AG09309 (cell line): Measurements from ENCODE around the gene OAS2.

Experiments
- DNase-seq: peaks from one replicate; pipeline ENCODE4 v3.0.0-alpha.2; 2010; ENCODE audit warnings: low read depth
- H3K4me3 ChIP-seq: 2 replicates; pipeline ENCODE4 v1.5.1; 2011; ENCODE audit warnings: mild to moderate bottlenecking, low read depth, low read length, moderate library complexity; ENCODE audit not compliant: control insufficient read depth
- TF ChIP-seq, protein P1 (sequence below): IDR thresholded peaks from 2 replicates; pipeline ENCODE4 v1.5.1; 2011; ENCODE audit warnings: mild to moderate bottlenecking, low read depth, low read length, inconsistent platforms; ENCODE audit not compliant: insufficient read depth, control insufficient read depth; ENCODE audit errors: missing control alignments

OAS2 gene

DNA sequence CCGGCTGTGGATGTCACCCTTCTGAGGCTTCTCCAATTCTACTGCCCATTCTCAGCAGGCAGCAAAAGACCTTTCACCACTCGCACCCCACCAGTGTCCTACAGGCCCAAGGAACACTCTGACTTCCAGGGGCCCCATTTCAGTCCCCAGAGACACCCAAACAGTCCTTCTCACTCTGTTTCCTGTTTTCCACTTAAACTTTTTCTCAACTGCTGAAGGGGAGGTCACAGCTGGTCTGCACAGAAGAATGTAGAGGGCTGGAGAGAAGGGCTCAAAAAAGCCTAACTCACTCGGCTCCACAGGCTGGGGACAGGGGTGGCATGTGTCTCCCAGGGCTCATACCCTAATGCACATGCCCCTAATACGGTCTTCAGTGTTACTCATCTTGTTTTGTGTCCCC, 74.0 kb downstream of the OAS2 start:
- TF ChIP-seq, protein P1, sequence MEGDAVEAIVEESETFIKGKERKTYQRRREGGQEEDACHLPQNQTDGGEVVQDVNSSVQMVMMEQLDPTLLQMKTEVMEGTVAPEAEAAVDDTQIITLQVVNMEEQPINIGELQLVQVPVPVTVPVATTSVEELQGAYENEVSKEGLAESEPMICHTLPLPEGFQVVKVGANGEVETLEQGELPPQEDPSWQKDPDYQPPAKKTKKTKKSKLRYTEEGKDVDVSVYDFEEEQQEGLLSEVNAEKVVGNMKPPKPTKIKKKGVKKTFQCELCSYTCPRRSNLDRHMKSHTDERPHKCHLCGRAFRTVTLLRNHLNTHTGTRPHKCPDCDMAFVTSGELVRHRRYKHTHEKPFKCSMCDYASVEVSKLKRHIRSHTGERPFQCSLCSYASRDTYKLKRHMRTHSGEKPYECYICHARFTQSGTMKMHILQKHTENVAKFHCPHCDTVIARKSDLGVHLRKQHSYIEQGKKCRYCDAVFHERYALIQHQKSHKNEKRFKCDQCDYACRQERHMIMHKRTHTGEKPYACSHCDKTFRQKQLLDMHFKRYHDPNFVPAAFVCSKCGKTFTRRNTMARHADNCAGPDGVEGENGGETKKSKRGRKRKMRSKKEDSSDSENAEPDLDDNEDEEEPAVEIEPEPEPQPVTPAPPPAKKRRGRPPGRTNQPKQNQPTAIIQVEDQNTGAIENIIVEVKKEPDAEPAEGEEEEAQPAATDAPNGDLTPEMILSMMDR: no peak
- no peak for DNase-seq
- no peak overlapping the region for H3K4me3 ChIP-seq

DNA sequence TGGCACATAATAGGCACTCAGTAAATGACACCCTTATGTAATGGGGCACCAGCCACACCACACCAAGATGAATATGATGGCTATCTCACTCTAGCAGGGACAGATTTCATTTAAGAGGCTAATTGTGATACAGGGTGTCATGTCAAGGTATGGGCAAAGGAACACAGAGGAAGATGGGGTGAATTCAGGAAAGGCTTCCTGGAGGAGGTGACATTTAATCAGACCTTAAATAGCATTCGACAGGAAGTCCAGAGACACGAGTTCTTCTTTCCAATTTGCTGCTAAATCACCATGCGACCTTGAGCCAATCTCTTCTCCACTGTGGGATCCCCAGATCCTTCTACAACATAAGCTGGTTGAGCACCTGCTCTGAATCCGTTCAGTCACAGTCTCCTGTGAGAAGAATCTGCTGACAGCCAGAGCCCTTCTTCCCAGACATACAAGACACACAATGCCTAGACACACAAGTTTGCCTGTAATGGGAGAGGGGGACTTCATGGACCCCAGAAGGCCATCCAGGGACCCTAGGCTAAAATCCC, 76.7 kb downstream of the OAS2 start:
- no peak overlapping the region for H3K4me3 ChIP-seq
- DNase-seq: no peak
- TF ChIP-seq, protein P1: no peak

DNA sequence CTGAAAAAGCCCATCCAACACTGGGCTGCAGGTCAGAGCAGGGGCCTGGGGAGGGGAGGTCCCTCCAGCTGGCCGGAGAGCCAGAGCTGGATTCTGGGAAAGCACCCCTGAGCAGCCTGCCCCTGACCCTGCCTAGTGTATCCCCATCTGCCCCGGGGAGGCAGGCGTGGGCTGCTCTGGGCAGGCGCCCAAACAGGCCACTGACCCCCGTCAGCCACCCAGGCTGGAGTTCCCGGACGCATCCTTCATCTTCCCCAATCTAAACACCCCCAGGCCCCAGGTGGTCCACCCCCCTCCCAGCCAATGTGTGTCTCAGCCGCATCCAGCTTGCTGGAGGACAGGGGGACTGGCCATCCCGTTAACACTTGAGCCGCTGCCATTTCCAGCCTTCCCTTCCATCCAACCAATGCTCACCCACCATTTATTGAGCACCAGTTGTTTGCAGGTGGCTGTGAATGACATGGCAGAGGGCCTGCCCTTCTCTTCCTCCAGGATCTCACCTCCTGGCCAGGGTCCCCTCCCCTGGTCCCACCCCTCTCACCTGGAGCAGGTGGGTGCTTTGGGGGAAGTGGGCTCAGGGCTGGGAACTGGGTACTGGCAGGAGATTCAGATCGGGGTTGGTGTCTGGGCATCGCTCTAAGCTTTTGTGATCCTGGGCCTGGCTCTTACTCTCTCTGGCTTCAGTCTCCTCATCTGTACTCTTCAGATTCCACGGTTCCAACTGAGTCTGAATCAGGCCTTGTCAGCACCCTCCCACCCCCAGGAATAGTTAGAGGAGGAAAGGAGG, 77.5 kb downstream of the OAS2 start:
- H3K4me3 ChIP-seq: no peak overlapping the region
- TF ChIP-seq, protein P1: no peak
- no peak for DNase-seq

DNA sequence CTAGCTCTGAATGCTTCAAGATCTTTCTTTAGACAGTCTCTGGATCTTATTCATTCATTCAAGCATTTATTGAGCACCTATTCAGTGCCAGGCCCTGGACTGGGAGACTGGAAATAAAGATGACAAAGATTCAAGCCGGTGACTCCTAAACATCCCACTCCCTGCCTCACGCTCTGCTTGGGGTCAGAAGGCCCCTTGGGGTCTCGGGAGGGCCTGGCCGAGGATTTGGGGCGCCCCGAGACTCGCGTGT, 78.0 kb downstream of the OAS2 start:
- peak overlapping the region; percentile 22 for H3K4me3 ChIP-seq
- no peak for DNase-seq
- TF ChIP-seq, protein P1: no peak

DNA sequence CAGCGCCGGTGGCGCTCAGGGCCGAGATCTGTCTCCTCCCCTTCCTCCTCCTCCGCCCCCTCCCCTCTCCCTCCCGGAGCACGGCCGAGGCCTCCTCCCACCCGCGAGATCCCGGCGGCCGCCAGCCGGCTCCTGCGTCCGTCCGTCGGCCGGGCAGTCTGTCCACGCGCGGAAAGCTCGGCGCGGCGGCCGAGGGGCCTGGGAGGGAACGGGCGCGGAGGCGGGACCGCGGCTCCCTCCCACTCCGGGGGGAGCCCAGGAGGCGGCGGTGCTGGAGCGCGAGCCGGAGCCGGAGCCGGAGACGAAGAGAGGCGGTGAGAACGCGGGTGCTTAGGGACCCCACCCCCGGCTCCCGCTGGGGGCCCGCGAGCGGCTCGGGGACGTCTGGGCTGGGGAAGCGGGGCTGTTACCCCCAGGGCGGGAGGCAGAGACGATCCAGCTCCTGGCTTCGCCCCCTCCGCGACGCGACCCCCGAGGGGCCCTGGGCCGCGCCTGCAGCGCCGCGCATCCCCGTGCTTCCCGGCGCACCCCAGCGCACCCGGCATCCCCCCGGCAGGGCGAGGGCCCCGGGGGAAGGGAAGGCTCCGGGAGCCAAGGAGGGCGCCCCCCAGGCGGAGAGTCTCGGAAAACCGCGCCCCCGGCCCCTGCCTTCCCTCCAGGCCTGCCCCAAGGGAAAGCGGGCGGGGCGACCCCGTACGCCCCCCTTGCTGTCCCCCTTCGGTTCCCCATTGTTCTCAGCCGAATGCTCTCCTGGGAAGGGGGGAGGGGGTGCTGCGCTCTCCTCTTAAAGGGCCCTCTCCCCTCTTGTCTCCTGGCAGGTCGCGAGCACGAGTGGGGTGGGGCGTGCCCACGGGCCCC, 78.5 kb downstream of the OAS2 start, which contains the start of gene DTX1:
TSS of gene DTX1 (plus strand) at position 100 of the 858 bp plus-strand sequence. CDS start 1,463 bp downstream, outside the sequence.
- DNase-seq: no peak
- H3K4me3 ChIP-seq: peak within 1 kb of the TSS; percentile 22
- TF ChIP-seq, protein P1: no peak

DNA sequence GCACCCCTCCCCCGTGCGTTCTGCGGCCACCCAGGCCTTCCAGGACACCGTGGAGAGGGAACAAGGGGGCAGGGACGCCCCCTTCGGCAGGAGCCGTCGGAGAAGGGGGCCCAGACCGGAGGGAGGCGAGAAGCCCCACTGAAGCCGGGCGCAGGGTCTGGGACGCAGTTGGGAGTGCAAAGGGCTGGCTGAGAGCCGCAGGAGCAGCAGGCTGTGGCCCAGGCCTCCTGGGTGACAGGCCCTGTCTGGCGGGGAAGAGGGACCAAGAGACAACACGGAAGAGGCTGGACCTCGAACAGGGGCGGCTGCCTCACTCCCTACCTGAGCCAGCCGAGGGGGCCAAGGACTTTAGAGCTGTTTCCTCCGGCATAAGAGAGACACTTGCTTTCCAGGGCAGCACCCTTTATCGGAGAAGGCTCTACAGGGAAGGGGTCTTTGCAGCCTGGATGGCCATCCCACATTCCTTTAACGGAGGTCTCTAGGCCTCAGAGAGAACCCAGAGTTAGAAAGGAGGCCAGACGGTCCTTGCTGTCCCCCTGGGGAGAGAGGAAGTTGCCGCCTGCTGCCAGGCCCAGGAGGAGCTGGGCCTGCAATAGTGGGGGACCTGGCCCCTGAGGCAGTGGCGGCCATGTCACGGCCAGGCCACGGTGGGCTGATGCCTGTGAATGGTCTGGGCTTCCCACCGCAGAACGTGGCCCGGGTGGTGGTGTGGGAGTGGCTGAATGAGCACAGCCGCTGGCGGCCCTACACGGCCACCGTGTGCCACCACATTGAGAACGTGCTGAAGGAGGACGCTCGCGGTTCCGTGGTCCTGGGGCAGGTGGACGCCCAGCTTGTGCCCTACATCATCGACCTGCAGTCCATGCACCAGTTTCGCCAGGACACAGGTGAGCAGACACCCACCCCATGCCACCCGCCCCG, 79.5 kb downstream of the OAS2 start:
- no peak overlapping the region for H3K4me3 ChIP-seq
- DNase-seq: no peak
- TF ChIP-seq, protein P1: no peak
